Stimulated activated naive CD8-positive, alpha-beta T cell treated with anti-CD3 and anti-CD28 coated beads, Interleukin-15, Interleukin-2, amounts not matched to agents 100 ng/mL and 50 ng/mL, for 24 hours (primary cell): ENCODE data around the gene GRIP2.

Experiments used
- H3K27ac Mint-ChIP-seq: one replicate; pipeline ENCODE4 v1.8.0; 2021; ENCODE audit warnings: mild to moderate bottlenecking, mixed read lengths
- H3K27me3 Mint-ChIP-seq: one replicate; pipeline ENCODE4 v1.8.0; 2021; ENCODE audit warnings: mixed read lengths
- H3K36me3 Mint-ChIP-seq: one replicate; pipeline ENCODE4 v1.8.0; 2021; ENCODE audit warnings: low read depth, mixed read lengths
- H3K4me1 Mint-ChIP-seq: one replicate; pipeline ENCODE4 v1.8.0; 2021; ENCODE audit warnings: low read depth, mixed read lengths
- H3K4me3 Mint-ChIP-seq: one replicate; pipeline ENCODE4 v1.8.0; 2021; ENCODE audit warnings: mild to moderate bottlenecking, mixed read lengths
- H3K9me3 Mint-ChIP-seq: one replicate; pipeline ENCODE4 v1.8.0; 2021; ENCODE audit warnings: mixed read lengths

The GRIP2 gene

DNA sequence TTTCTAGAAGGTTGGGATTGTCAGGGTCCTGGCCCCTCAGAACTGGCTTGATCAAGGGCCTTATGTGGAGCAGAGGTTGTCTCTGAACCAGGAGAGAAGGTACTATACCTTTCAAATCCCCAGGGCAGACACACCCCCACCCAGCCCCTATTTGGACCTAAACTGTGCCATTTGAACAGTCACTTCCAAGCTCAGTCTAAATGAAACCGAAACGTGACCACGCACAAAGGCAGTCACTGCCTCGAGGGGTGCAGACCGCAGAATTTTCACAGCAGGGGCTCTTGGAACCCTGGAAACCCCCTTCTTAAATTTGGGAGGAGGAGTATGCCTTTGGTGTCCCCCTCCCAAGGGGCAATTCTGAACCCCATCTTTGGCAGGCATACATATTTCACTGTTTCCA, 53.7 kb downstream of the GRIP2 start:
- Mint-ChIP-seq H3K9me3 (no peaks in the 10 kb centered on the region), H3K4me1 (no peaks in the 10 kb centered on the region), H3K27ac (no peak overlapping the region), H3K4me3 (no peak overlapping the region), H3K27me3 (no peaks in the 10 kb centered on the region), H3K36me3 (peaks cover 46% of the 10 kb centered on the region)

DNA sequence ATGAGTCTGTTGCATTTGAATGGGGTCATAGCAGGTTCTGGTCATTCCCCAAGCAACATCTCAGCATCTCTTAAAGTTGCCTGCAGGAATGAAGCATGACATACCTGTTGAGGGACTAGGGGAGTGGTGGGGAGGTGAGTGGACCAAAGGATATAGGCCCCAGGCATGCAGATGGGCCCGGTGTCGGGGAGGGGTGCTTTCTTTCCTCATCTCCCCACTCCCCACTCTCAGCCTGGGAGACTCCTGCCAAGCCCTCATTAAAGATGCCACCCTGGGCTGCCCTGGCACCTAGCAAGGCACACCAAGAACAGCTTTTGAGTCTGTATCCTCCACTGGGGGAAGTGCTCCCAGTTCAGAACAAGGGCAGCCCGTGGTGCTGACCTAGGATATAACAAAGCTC, 54.2 kb downstream of the GRIP2 start:
- Mint-ChIP-seq H3K27me3 (no peaks in the 10 kb centered on the region), H3K27ac (no peak overlapping the region)

DNA sequence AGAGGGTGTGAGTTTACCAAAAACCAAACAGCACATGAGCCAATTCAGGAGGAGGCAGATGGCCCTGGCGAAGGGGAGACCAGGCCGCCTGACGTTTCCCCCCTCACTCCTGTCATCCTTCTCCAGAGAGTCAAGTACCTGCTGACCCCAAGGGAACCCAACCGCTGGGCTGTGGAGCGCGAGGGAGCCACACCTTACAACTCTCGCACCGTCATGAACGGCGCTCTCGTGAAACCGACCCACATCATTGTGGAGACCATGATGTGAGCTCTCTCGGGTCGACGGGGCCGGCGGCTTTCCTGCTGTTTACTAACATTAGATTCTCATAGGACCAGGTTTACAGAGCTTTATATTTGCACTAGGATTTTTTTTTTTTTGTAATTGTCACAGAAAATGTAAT, 55.4 kb downstream of the GRIP2 start:
- H3K27ac Mint-ChIP-seq = no peak overlapping the region
- no peaks in the 10 kb centered on the region for H3K9me3 Mint-ChIP-seq
- H3K27me3 Mint-ChIP-seq = no peaks in the 10 kb centered on the region
- H3K4me3 Mint-ChIP-seq = no peak overlapping the region
- H3K4me1 Mint-ChIP-seq = no peaks in the 10 kb centered on the region
- H3K36me3 Mint-ChIP-seq = peaks cover 56% of the 10 kb centered on the region

More for the DNA sequence above, 54.2 kb downstream of the GRIP2 start:
- Mint-ChIP-seq H3K9me3 (no peaks in the 10 kb centered on the region), H3K36me3 (peaks cover 51% of the 10 kb centered on the region), H3K4me1 (no peaks in the 10 kb centered on the region), H3K4me3 (no peak overlapping the region)

DNA sequence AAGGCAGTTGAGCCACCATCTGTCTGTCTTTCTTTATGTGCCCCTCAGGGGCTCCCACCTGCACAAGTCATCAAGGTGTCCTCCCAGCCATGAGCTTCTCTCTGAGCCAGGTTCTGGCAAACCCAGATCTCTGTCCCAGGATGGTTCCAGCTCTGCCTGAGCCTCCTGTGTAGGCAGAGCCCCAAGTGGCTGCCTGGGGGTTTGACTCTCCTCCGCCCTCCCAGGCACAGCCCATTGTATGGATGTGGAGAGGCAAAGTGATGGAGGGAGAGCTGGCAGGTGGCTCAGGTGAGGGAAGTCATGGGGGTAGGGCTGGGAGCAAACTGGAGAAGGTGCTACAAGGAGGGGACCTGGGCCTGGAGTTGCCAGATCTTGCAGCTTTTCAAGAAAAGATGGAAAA, 56.9 kb downstream of the GRIP2 start:
- no peaks in the 10 kb centered on the region for H3K9me3 Mint-ChIP-seq
- H3K27ac Mint-ChIP-seq = peak overlapping the region; percentile 32
- H3K4me1 Mint-ChIP-seq = no peaks in the 10 kb centered on the region
- no peak overlapping the region for H3K4me3 Mint-ChIP-seq
- H3K36me3 Mint-ChIP-seq = peaks cover 69% of the 10 kb centered on the region
- H3K27me3 Mint-ChIP-seq = no peaks in the 10 kb centered on the region

DNA sequence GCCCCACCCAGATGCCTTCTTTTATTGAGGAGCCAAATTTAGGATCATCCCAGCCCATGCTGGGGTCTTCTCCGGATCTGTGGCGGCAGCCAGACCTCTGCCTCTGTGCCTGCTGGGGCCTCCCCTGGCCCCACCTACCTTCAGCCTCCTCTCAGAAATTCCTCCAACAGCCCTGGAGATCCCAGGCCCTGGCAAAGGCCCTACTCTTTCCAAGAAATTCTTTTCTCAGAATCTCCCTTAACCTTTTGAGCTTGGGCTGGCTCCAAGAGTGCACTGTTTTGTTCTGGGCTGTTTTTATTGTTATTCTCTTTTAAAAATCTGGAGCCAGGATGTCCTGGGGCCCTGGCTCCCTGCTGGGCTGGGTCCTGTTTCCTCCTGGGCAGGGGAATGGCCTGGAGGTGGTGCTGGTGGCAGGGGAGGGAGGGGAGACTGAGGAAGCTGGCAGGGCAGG, 57.8 kb downstream of the GRIP2 start:
- H3K9me3 Mint-ChIP-seq = no peaks in the 10 kb centered on the region
- H3K4me3 Mint-ChIP-seq = no peak overlapping the region
- peaks cover 77% of the 10 kb centered on the region for H3K36me3 Mint-ChIP-seq
- H3K4me1 Mint-ChIP-seq = no peaks in the 10 kb centered on the region
- no peaks in the 10 kb centered on the region for H3K27me3 Mint-ChIP-seq
- H3K27ac Mint-ChIP-seq = no peak overlapping the region

DNA sequence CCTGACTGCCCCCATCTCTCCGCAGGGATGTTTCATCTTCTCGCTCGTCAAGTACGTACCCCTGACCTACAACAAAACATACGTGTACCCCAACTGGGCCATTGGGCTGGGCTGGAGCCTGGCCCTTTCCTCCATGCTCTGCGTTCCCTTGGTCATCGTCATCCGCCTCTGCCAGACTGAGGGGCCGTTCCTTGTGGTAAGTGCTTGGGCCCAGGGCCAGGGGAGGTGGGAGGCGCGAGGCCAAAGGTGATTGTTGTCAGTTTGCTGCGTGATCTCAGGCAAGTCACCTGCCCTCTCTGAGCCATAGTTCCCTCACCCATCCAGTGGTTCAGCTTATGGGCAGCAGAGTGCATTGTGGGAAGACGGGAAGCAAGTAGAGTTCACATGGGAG, 58.5 kb downstream of the GRIP2 start:
- Mint-ChIP-seq H3K4me1 (no peaks in the 10 kb centered on the region), H3K36me3 (peaks cover 74% of the 10 kb centered on the region), H3K27ac (no peak overlapping the region), H3K4me3 (no peak overlapping the region), H3K9me3 (no peaks in the 10 kb centered on the region), H3K27me3 (no peaks in the 10 kb centered on the region)

DNA sequence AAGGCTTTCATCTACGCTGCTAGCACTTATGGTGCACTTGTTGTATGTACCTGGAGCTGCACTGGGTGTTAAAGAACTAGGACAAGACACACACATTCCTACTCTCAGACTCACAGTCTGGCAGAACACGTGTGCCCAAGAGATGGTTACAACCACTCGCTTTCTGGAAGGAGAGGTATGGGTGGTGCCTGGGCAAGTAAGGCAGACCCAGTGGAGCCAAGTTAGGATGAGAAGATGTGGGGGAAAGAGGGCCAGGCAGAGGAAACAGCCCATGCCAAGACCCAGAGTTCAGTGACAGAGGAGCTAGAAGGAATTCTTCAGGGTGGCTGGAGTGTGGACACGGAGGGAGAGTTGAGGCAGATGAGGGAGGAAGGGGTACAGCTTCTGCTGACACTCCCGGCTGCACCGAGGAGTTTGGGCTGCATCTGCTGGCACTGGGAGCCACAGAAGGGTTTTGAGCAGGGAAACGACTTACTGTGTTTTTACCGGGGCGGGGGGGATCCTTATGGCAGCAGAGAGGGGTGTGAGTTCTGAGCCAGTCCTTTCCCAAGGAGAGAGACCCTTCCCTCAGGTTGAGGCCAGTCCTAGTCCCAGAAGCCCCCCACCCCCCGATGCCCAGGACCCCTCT, 59.0 kb downstream of the GRIP2 start:
- Mint-ChIP-seq H3K4me3 (no peak overlapping the region), H3K4me1 (no peaks in the 10 kb centered on the region), H3K27ac (no peak overlapping the region), H3K36me3 (peaks cover 75% of the 10 kb centered on the region), H3K9me3 (no peaks in the 10 kb centered on the region), H3K27me3 (no peaks in the 10 kb centered on the region)

DNA sequence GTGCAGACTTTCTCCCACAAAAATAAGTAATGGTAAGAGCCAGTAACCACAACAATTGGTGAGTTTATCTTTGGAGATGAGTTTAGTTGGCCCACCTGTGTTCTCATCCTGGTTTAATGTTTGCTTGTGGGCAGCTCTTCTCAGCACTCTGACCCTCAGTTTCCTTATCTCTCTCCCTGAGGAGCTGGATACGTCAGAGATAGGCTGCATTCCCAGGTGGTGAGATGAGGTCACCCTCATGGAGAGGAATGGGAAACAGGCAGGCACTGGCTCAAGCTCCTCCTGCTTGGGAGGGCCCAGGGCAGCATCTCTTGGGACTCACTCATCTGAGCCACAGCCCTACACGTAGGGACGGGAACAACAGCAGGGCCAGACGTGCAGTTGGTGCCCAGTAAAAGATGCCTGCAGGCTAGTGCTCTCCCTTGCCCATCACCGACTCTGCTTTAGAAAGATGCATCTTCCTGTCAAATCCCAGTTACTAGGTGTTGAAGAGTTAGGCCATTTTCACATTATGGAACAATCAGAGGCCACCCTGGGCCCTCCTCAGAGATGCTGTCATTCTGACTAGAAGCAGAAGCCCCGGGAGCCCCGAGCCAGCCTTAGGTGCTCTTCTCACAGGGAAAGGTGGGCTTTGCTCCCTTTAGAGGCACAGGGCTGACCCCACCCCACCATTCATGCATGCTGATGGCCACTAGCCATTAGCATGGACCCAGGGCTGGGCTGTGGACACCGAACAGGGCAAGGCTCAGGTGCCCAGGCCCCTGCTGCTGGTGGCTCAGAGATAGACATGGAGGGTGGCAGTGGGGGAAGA, 59.7 kb downstream of the GRIP2 start:
- H3K9me3 Mint-ChIP-seq = no peaks in the 10 kb centered on the region
- H3K4me1 Mint-ChIP-seq = no peaks in the 10 kb centered on the region
- H3K27ac Mint-ChIP-seq = no peak overlapping the region
- H3K4me3 Mint-ChIP-seq = no peak overlapping the region
- peaks cover 80% of the 10 kb centered on the region for H3K36me3 Mint-ChIP-seq
- H3K27me3 Mint-ChIP-seq = no peaks in the 10 kb centered on the region

DNA sequence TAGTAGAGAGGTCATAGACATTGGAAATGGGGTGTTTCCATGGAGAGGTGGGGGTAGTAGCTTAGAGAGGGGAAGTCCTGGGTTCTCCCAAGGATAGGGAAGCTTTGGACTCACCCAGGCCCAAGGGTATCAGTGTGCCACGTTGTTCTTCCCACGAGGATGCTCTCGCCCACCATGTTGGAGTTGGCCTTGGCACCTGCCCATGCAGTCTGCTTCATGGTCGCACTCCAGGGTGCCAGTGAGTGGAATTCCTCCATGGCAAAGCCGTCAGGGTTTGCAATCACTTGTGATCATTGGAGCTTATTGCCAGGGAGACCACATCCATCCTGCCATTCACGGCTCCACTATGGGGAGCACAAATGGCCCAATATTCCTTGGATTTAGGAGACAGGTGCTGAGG, 60.6 kb downstream of the GRIP2 start:
- H3K27me3 Mint-ChIP-seq = no peaks in the 10 kb centered on the region
- H3K27ac Mint-ChIP-seq = no peak overlapping the region
- H3K36me3 Mint-ChIP-seq = peaks cover 75% of the 10 kb centered on the region
- no peaks in the 10 kb centered on the region for H3K4me1 Mint-ChIP-seq
- H3K9me3 Mint-ChIP-seq = no peaks in the 10 kb centered on the region
- H3K4me3 Mint-ChIP-seq = no peak overlapping the region

DNA sequence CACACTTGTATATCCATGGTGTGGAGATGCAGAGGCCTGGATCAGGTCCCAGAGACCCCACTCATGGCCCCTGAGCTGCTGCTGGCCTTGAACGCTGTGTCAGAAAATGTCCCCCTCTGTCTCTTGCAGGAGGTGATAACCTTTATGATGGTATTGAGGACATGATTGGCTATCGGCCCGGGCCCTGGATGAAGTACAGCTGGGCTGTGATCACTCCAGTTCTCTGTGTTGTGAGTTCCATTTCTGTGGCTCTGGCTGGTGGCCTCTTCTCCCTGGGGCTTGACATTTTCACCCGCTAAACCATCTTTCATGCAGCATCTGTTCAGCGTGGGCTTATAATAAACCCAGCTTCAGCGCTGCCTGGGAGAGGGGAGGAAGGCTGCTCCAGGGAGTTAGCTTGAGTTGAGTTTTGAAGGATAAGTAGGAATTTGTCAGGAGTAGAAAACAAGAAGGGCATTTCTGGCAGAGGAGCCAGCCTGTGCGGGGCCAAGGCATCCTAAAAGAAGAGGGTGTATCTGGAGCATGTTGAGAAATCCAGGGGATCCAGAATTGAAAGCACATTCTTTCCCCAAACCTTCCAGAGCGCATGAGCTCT, 61.1 kb downstream of the GRIP2 start:
- H3K4me3 Mint-ChIP-seq = no peak overlapping the region
- no peaks in the 10 kb centered on the region for H3K4me1 Mint-ChIP-seq
- no peaks in the 10 kb centered on the region for H3K9me3 Mint-ChIP-seq
- H3K27me3 Mint-ChIP-seq = no peaks in the 10 kb centered on the region
- peaks cover 74% of the 10 kb centered on the region for H3K36me3 Mint-ChIP-seq
- H3K27ac Mint-ChIP-seq = no peak overlapping the region

DNA sequence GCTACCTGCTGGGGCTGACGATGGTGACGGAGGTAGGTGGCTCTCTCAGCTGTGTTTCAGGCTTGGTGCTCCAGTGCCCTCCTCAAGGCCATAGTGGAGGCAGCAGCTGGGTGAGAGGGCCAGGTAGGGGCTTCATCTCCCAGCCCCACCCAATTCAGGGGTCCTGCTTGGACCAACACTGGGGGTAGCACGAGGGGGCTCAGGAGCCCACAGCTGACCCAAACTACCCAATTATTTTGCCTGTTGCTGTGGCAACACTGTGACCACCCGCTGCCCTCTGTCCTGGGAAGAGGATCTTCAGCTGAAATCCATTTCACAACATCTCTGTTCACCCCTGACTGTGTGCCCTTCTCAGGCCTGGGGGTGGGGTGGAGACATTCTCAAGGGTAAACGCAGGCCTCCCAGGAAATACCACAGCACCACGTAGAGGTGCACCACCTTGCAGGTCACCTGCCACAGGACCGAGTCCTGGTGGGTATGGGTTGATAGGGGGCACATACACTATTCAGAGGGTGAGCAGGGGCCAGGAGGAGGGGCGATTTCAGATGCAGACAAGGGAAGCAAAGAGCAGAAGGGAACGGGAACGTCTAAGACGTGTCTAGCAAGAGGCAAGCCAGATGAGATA, 62.7 kb downstream of the GRIP2 start:
- no peak overlapping the region for H3K4me3 Mint-ChIP-seq
- no peaks in the 10 kb centered on the region for H3K9me3 Mint-ChIP-seq
- peaks cover 78% of the 10 kb centered on the region for H3K36me3 Mint-ChIP-seq
- H3K27me3 Mint-ChIP-seq = no peaks in the 10 kb centered on the region
- H3K27ac Mint-ChIP-seq = no peak overlapping the region
- peaks cover 1% of the 10 kb centered on the region for H3K4me1 Mint-ChIP-seq

DNA sequence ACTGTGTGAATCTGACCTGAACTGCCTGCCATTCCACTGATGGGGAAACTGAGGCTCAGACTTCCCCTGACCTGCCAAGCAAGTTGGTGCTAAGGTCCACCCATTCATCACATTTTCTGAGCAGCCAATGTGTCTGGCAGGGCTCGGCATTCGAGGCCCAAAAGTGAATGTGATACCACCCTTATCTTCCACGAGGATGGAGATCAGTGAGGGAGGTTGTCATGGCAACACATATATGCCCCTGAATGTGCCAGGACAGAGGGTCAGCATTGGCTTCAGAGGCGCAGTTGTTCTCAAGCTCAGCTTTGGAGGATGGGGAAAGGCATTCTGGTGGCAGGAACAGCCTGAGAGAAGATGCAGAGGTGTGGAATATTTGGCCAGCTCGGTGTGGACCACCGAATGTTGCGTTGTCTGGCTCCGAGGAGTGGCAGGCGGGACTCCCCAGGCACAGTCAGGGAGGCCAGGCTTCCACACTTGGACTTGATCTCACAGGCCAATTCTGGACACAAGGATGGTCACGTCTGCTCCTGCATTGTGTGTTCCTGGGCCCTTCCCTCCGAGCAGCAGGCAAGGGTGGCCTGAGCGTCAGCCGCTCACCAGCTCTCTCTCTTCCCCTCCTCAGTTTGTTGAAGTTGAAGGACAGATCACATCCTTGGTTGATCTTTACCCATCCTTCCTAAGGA, 63.4 kb downstream of the GRIP2 start:
- no peaks in the 10 kb centered on the region for H3K27me3 Mint-ChIP-seq
- H3K9me3 Mint-ChIP-seq = no peaks in the 10 kb centered on the region
- peak overlapping the region; percentile 63 for H3K27ac Mint-ChIP-seq
- H3K4me1 Mint-ChIP-seq = peaks cover 6% of the 10 kb centered on the region
- no peak overlapping the region for H3K4me3 Mint-ChIP-seq
- peaks cover 81% of the 10 kb centered on the region for H3K36me3 Mint-ChIP-seq

DNA sequence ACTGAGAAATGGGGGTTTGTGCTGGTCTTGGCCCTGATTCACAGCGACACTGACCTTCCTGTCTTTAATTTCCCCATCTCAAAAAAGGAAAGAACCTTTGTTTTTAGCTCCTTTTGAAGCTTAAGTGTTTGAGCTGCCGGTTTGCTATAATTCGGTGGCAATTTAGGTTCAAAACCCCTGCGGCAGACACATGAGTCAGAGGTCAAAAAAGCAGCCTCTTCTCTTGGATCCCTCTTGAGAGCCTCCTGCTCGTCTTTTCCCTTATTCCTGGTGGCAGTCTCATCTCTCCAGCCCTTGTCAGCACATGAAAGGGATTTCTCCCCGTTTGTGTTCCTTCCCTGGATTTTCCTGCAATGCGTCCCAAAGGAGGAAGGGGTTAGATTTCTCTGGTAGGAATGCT, 64.5 kb downstream of the GRIP2 start:
- no peak overlapping the region for H3K4me3 Mint-ChIP-seq
- peaks cover 6% of the 10 kb centered on the region for H3K4me1 Mint-ChIP-seq
- no peaks in the 10 kb centered on the region for H3K9me3 Mint-ChIP-seq
- H3K27ac Mint-ChIP-seq = peak overlapping the region; percentile 52
- H3K27me3 Mint-ChIP-seq = no peaks in the 10 kb centered on the region
- peaks cover 78% of the 10 kb centered on the region for H3K36me3 Mint-ChIP-seq

DNA sequence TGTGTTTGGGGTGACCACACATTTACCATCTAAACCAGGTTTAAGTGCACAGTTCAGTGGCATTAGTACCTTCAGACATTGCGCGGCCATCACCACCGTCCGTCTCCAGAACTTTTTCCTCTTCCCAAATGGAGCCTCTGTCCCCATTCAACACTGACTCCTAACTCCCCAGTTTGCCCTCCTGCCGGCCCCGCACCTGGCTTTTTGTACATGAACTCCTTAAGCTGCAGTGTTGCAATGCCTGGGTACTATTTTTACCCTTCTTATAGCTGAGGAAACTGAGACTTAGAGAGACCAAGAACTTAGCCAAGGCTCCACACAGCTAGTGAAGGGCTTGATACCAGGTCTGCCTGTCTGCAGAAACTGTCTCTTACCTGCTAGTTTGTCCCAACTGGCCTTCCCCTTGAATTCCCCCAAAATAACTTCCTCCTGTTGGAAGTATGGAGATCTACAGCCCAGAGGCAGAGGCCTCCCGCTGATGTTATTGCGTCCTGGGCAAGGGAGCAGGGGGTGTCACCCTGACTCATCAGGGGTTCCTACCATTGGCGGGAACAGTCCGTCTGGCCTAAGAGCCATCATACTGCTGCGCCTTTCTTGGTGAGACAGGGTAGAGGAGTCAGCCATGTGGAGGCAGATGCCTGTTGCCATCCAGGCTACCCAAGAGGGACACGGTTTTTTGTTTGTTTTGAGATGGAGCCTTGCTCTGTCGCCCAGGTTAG, 65.6 kb downstream of the GRIP2 start:
- Mint-ChIP-seq H3K27ac (no peak overlapping the region), H3K36me3 (peaks cover 78% of the 10 kb centered on the region), H3K27me3 (no peaks in the 10 kb centered on the region), H3K4me1 (peaks cover 6% of the 10 kb centered on the region), H3K9me3 (no peaks in the 10 kb centered on the region), H3K4me3 (no peak overlapping the region)
